ENCODE results near the gene STS. TPM values are rescaled to one million over a fixed set of nuclear protein-coding genes. Genes with fewer than 3 reads are reported as not detected.

The STS gene
- total and polyA plus RNA-seq, 4 donors: 1.8 to 6.4 (median 2.8) TPM

DNA sequence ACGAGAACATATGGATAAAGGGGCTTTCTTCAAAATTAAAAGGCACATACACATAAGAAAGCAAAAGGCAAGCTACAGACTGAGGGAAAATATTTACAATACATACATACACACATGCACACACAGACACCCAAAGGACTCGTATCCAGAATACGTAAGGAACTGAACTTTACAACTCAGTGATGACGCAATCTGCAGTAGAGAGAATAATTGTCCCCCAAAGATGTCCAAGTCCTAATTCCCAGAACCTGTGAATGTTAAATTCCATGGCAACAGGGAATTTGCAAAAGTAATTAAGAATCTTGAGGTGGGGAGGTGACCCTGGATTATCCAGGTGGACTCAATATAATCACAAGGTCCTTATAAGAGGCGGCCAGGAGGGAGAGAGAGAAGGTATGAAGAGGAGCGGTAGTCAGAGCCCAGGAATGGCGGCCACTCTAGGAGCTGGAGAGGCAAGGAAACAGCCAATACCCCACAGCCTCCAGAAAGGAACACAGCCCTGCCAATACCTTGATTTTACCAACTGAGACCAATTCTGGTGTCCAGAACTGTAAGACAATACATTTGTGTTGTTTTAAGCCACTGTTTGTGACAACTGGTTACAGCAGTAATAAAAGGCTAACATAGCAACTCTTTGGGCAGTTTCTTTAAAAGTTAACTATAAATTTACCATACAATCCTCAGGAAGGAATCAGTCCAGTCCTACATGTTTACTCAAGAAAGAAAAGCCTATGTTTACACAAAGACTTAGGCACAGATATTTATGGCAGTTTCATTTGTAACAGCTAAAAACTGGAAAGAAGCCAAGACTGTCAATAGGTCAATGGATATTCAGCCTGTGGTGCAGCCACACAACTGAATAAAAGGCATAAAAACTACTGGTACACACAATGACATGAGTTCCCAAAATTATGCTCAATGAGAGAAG lies 27.3 kb upstream of the STS start (continued):
- TF ChIP-seq, protein P1, sequence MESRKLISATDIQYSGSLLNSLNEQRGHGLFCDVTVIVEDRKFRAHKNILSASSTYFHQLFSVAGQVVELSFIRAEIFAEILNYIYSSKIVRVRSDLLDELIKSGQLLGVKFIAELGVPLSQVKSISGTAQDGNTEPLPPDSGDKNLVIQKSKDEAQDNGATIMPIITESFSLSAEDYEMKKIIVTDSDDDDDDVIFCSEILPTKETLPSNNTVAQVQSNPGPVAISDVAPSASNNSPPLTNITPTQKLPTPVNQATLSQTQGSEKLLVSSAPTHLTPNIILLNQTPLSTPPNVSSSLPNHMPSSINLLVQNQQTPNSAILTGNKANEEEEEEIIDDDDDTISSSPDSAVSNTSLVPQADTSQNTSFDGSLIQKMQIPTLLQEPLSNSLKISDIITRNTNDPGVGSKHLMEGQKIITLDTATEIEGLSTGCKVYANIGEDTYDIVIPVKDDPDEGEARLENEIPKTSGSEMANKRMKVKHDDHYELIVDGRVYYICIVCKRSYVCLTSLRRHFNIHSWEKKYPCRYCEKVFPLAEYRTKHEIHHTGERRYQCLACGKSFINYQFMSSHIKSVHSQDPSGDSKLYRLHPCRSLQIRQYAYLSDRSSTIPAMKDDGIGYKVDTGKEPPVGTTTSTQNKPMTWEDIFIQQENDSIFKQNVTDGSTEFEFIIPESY (IDR thresholded peaks at IDR 0.05): no peak
- TF ChIP-seq, protein P2, sequence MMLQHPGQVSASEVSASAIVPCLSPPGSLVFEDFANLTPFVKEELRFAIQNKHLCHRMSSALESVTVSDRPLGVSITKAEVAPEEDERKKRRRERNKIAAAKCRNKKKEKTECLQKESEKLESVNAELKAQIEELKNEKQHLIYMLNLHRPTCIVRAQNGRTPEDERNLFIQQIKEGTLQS (IDR thresholded peaks at IDR 0.05): no peak
- peak; percentile 73 for TF ChIP-seq FOXA2 (IDR thresholded peaks at IDR 0.05)
- no peak for TF ChIP-seq TAF1 (conservative IDR thresholded peaks at IDR 0.05)
- TF ChIP-seq RXRA (IDR thresholded peaks at IDR 0.05): no peak
- no peak for TF ChIP-seq GABPA (IDR thresholded peaks at IDR 0.05 in 1 of 2, conservative IDR thresholded peaks at IDR 0.05 in 1 of 2)
- no peak for TF ChIP-seq HNF4A (conservative IDR thresholded peaks at IDR 0.05)

DNA sequence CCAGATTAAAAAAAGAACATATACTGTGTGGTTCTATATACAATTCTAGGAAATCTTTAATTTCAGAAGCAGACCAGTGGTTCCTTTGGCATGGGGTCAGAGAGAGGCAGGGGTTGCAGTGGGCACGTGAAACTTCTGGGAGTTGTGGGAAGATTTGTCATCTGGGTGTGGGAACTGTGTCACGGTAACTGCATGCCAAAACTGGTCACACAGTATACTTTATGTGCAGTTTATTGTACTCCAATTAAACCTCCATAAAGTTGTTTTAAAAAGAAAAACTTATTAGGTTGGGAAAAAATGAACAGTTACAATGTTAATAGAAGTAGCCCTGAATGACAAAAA lies 26.7 kb upstream of the STS start:
- WGBS: 33% methylated on average over 2 of the region's 2 CpGs
- H3K9me3 ChIP-seq (ENCODE audit: control insufficient read depth in 4 of 4, low read length in 3 of 4): no peaks in the 10 kb centered on the region
- H3K4me1 ChIP-seq (ENCODE audit: control insufficient read depth in 4 of 4, insufficient read depth in 4 of 4, low read length in 3 of 4): peaks cover 4 to 20% (median 10%) of the 10 kb centered on the region in 4 donors
- H3K27ac ChIP-seq (ENCODE audit: low read depth in 1 of 2, low read length in 2 of 2): peak overlapping the region in 1 of 2 donors; percentile 59
- DNase-seq (ENCODE audit: low spot score): no peak
- no peaks in the 10 kb centered on the region for H3K27me3 ChIP-seq (ENCODE audit: control insufficient read depth in 4 of 4, insufficient read depth in 4 of 4, low read length in 3 of 4)
- no peak overlapping the region for H3K9ac ChIP-seq (ENCODE audit: low read depth in 1 of 2, low read length in 2 of 2)
- no peak overlapping the region for H3K4me3 ChIP-seq (ENCODE audit: low read depth in 1 of 3, low read length in 3 of 3)
- H3K36me3 ChIP-seq (ENCODE audit: control insufficient read depth in 4 of 4, insufficient read depth in 3 of 4, low read depth in 1 of 4, low read length in 3 of 4): no peaks in the 10 kb centered on the region
- TF ChIP-seq YY1 (IDR thresholded peaks at IDR 0.05): no peak
- TF ChIP-seq, protein P1 (IDR thresholded peaks at IDR 0.05): no peak
- no peak for TF ChIP-seq TAF1 (conservative IDR thresholded peaks at IDR 0.05)
- no peak for TF ChIP-seq FOXA2 (IDR thresholded peaks at IDR 0.05)
- TF ChIP-seq FOXA1 (IDR thresholded peaks at IDR 0.05): no peak
- no peak for TF ChIP-seq EGR1 (IDR thresholded peaks at IDR 0.05; ENCODE audit: low read depth in 2 of 2)
- no peak for TF ChIP-seq GABPA (IDR thresholded peaks at IDR 0.05 in 1 of 2, conservative IDR thresholded peaks at IDR 0.05 in 1 of 2)
- TF ChIP-seq RXRA (IDR thresholded peaks at IDR 0.05): no peak
- no peak for TF ChIP-seq NR2F2 (IDR thresholded peaks at IDR 0.05)
- TF ChIP-seq HNF4A (conservative IDR thresholded peaks at IDR 0.05): no peak
- no peak for TF ChIP-seq RAD21 (IDR thresholded peaks at IDR 0.05)
- no peak for TF ChIP-seq SP1 (IDR thresholded peaks at IDR 0.05)
- TF ChIP-seq, protein P2 (IDR thresholded peaks at IDR 0.05): no peak

DNA sequence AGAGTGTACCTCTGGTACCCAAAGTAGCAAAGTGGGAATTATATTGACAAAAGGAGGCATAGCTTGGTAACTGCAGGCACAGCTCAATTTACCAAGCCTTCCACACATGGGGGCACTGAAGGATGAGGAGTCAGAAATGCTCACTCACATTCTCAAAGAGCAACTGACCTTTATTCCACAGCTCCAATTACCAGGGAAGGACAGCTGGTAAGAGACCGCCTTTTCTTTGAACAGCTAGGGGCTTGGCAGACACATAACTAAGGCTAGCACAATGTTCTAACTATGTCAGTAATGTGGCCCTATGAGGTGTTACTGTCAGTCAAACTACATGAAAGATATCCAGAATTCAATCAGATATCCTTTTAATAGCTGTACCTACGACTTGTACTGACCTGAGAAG lies 20.5 kb upstream of the STS start:
- H3K9ac ChIP-seq (ENCODE audit: low read depth in 1 of 2, low read length in 2 of 2): no peak overlapping the region
- no peaks in the 10 kb centered on the region for H3K27me3 ChIP-seq (ENCODE audit: control insufficient read depth in 4 of 4, insufficient read depth in 4 of 4, low read length in 3 of 4)
- H3K4me1 ChIP-seq (ENCODE audit: control insufficient read depth in 4 of 4, insufficient read depth in 4 of 4, low read length in 3 of 4): peaks cover 0 to 4% (median 4%) of the 10 kb centered on the region in 4 donors
- no peaks in the 10 kb centered on the region for H3K36me3 ChIP-seq (ENCODE audit: control insufficient read depth in 4 of 4, insufficient read depth in 3 of 4, low read depth in 1 of 4, low read length in 3 of 4)
- H3K27ac ChIP-seq (ENCODE audit: low read depth in 1 of 2, low read length in 2 of 2): no peak overlapping the region
- 87% methylated on average over 2 of the region's 2 CpGs for WGBS
- DNase-seq (ENCODE audit: low spot score): no peak
- H3K9me3 ChIP-seq (ENCODE audit: control insufficient read depth in 4 of 4, low read length in 3 of 4): no peaks in the 10 kb centered on the region
- TF ChIP-seq, protein P3, sequence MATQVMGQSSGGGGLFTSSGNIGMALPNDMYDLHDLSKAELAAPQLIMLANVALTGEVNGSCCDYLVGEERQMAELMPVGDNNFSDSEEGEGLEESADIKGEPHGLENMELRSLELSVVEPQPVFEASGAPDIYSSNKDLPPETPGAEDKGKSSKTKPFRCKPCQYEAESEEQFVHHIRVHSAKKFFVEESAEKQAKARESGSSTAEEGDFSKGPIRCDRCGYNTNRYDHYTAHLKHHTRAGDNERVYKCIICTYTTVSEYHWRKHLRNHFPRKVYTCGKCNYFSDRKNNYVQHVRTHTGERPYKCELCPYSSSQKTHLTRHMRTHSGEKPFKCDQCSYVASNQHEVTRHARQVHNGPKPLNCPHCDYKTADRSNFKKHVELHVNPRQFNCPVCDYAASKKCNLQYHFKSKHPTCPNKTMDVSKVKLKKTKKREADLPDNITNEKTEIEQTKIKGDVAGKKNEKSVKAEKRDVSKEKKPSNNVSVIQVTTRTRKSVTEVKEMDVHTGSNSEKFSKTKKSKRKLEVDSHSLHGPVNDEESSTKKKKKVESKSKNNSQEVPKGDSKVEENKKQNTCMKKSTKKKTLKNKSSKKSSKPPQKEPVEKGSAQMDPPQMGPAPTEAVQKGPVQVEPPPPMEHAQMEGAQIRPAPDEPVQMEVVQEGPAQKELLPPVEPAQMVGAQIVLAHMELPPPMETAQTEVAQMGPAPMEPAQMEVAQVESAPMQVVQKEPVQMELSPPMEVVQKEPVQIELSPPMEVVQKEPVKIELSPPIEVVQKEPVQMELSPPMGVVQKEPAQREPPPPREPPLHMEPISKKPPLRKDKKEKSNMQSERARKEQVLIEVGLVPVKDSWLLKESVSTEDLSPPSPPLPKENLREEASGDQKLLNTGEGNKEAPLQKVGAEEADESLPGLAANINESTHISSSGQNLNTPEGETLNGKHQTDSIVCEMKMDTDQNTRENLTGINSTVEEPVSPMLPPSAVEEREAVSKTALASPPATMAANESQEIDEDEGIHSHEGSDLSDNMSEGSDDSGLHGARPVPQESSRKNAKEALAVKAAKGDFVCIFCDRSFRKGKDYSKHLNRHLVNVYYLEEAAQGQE (IDR thresholded peaks at IDR 0.05): no peak
- TF ChIP-seq, protein P4, sequence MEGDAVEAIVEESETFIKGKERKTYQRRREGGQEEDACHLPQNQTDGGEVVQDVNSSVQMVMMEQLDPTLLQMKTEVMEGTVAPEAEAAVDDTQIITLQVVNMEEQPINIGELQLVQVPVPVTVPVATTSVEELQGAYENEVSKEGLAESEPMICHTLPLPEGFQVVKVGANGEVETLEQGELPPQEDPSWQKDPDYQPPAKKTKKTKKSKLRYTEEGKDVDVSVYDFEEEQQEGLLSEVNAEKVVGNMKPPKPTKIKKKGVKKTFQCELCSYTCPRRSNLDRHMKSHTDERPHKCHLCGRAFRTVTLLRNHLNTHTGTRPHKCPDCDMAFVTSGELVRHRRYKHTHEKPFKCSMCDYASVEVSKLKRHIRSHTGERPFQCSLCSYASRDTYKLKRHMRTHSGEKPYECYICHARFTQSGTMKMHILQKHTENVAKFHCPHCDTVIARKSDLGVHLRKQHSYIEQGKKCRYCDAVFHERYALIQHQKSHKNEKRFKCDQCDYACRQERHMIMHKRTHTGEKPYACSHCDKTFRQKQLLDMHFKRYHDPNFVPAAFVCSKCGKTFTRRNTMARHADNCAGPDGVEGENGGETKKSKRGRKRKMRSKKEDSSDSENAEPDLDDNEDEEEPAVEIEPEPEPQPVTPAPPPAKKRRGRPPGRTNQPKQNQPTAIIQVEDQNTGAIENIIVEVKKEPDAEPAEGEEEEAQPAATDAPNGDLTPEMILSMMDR (IDR thresholded peaks at IDR 0.05; ENCODE audit: low read depth, low read length, missing input control): no peak
- no peak for TF ChIP-seq EGR1 (IDR thresholded peaks at IDR 0.05; ENCODE audit: low read depth in 2 of 2)
- TF ChIP-seq JUND (IDR thresholded peaks at IDR 0.05): no peak
- no peak for TF ChIP-seq GABPA (IDR thresholded peaks at IDR 0.05 in 1 of 2, conservative IDR thresholded peaks at IDR 0.05 in 1 of 2)
- no peak for TF ChIP-seq NR2F2 (IDR thresholded peaks at IDR 0.05)
- no peak overlapping the region for H3K4me3 ChIP-seq (ENCODE audit: low read depth in 1 of 3, low read length in 3 of 3)
